Nephron progenitor cell (in vitro differentiated cells): Measurements from ENCODE around the gene RHOBTB1.

ENCODE experiments used
- DNase-seq: peaks from one replicate; pipeline ENCODE4 v3.0.0; 2021
- H3K27ac Mint-ChIP-seq: 2 replicates; pipeline ENCODE4 v1.8.0; 2021; ENCODE audit warnings: mild to moderate bottlenecking, moderate library complexity, mixed read lengths
- H3K27me3 Mint-ChIP-seq: 2 replicates; pipeline ENCODE4 v1.8.0; 2021; ENCODE audit warnings: mild to moderate bottlenecking, low read depth, mixed read lengths; ENCODE audit not compliant: poor library complexity
- H3K36me3 Mint-ChIP-seq: 2 replicates; pipeline ENCODE4 v1.8.0; 2021; ENCODE audit warnings: low read depth, mixed read lengths
- H3K4me1 Mint-ChIP-seq: 2 replicates; pipeline ENCODE4 v1.8.0; 2021; ENCODE audit warnings: mixed read lengths
- H3K4me3 Mint-ChIP-seq: 2 replicates; pipeline ENCODE4 v1.8.0; 2021; ENCODE audit warnings: mild to moderate bottlenecking, moderate library complexity, mixed read lengths
- H3K9me3 Mint-ChIP-seq: 2 replicates; pipeline ENCODE4 v1.8.0; 2021; ENCODE audit warnings: mild to moderate bottlenecking, moderate library complexity, mixed read lengths
- TF ChIP-seq, protein P1 (sequence below): fragments of 200-600 bp; sonication (generic); IDR thresholded peaks from 2 replicates; pipeline ENCODE4 v1.5.0; 2021; ENCODE audit warnings: antibody characterized with exemption

The RHOBTB1 gene

DNA sequence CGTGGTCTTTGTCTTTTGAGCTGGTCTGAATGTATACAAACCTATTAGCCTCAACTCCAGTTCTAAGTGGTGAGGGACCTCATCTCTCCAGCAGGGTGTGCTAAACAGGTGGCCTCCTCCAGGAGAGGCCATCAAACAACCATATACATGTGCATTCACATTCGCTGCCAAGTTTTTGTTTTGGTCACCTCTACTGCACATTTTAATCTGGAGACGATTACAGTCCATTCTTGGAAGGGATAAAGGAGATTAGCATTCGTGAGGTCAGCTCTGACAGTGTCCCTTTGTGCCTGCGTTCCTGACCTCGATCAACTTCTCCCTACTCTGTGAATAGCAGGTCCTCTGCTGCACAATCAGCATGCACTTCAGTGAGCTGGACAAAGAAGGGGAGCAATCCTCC lies 60.8 kb downstream of the RHOBTB1 start:
- Mint-ChIP-seq H3K27ac (no peak overlapping the region), H3K9me3 (no peaks in the 10 kb centered on the region), H3K27me3 (no peaks in the 10 kb centered on the region), H3K36me3 (peaks cover 69% of the 10 kb centered on the region), H3K4me1 (no peaks in the 10 kb centered on the region), H3K4me3 (no peak overlapping the region)
- no peak for DNase-seq
- TF ChIP-seq, protein P1, sequence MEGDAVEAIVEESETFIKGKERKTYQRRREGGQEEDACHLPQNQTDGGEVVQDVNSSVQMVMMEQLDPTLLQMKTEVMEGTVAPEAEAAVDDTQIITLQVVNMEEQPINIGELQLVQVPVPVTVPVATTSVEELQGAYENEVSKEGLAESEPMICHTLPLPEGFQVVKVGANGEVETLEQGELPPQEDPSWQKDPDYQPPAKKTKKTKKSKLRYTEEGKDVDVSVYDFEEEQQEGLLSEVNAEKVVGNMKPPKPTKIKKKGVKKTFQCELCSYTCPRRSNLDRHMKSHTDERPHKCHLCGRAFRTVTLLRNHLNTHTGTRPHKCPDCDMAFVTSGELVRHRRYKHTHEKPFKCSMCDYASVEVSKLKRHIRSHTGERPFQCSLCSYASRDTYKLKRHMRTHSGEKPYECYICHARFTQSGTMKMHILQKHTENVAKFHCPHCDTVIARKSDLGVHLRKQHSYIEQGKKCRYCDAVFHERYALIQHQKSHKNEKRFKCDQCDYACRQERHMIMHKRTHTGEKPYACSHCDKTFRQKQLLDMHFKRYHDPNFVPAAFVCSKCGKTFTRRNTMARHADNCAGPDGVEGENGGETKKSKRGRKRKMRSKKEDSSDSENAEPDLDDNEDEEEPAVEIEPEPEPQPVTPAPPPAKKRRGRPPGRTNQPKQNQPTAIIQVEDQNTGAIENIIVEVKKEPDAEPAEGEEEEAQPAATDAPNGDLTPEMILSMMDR: peak; percentile 19

DNA sequence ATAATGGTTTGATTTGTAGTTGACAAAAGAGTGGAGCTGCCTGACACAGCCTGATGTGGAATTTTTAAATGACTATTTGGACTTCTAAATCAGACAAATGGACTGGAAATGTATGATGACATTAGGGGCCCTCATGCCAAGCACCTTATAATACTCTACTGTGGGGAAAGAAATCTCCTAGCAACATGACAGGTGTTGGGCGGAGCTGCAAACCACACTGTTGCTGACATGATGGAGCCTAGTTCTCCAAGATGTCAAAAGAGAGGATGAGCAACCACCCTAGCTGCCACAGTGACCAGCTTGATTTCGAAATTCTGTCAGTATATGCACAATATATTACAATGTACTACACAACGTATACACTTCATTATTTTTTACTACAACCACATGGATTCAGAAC lies 65.8 kb downstream of the RHOBTB1 start:
- no peak for DNase-seq
- Mint-ChIP-seq H3K36me3 (peaks cover 52% of the 10 kb centered on the region), H3K27ac (no peak overlapping the region), H3K4me1 (no peaks in the 10 kb centered on the region), H3K4me3 (no peak overlapping the region), H3K27me3 (no peaks in the 10 kb centered on the region), H3K9me3 (no peaks in the 10 kb centered on the region)
- TF ChIP-seq, protein P1: no peak

DNA sequence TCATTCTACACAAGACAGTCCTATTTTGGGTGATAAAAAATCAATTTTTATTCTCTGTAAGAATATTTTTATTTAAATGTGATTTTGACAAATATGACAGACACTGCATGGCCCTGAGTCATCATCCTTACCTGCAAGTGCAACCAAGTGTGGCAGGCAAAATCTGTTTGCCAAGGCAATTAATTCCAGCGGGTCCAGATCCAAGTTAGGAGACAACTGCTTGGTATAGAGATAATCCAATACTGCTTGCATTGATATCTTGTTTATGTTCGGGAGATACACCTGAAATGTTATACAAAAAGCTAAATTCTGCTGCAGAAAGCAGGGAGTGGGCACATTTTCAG lies 66.2 kb downstream of the RHOBTB1 start:
- Mint-ChIP-seq H3K9me3 (no peaks in the 10 kb centered on the region), H3K36me3 (peaks cover 53% of the 10 kb centered on the region), H3K27me3 (no peaks in the 10 kb centered on the region), H3K4me3 (no peak overlapping the region), H3K27ac (no peak overlapping the region), H3K4me1 (no peaks in the 10 kb centered on the region)
- DNase-seq: no peak
- TF ChIP-seq, protein P1: no peak

DNA sequence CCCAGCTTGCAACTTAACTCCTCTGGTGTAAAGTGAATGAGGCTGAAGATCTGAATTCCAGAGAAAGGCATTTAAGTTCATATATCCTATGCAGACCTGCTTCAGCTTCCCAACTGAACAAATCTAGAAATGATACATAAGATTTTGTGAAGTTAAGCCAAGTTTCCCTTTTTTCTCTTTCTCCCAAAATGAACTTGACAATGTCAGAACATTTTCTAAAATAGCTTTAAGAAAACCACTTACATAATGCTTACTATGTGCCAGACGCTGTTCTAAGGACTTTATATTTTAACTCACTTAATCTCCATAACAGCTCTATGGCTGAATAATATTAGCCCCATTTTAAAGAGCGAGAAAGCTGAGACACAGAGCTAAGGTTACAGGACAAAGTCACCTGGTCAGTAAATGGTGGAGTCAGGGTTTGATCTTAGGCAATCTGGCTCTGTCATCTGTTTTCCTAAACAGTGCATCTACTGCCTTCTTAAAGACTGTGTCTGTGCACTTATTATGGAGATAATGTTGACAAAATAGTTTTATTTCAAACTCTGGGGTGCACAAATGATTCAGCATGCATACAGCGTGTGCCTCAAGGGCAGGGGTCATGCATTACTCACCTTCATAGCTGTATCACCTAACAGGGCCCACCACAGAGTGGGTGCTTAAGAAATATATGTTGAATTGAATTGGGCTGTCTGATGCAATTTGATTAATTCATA lies 66.8 kb downstream of the RHOBTB1 start:
- DNase-seq: no peak
- H3K27me3 Mint-ChIP-seq: no peaks in the 10 kb centered on the region
- no peak overlapping the region for H3K27ac Mint-ChIP-seq
- peaks cover under 1% of the 10 kb centered on the region for H3K4me1 Mint-ChIP-seq
- H3K36me3 Mint-ChIP-seq: peaks cover 57% of the 10 kb centered on the region
- H3K4me3 Mint-ChIP-seq: no peak overlapping the region
- TF ChIP-seq, protein P1: no peak
- no peaks in the 10 kb centered on the region for H3K9me3 Mint-ChIP-seq

DNA sequence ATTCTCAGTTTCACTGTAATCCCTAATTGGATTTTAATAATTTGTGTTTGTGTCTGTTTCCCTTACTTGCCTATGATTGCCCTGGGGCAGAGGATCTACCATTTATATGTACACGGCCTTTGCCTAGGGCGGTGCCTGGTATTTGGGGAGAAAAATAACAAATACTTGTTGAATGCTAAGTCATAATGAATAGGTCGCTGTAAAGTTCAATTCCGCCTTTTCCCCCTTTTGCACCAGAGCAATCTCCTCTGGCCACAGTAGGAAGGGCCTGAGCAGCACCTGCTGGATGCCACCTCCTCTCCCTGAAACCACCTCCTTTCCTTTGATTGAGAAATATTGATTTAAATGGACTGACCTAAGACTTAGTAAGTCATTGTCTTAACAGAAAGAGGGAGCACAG lies 70.2 kb downstream of the RHOBTB1 start:
- no peak overlapping the region for H3K4me3 Mint-ChIP-seq
- H3K27ac Mint-ChIP-seq: no peak overlapping the region
- H3K36me3 Mint-ChIP-seq: peaks cover 63% of the 10 kb centered on the region
- TF ChIP-seq, protein P1: no peak
- peaks cover 26% of the 10 kb centered on the region for H3K4me1 Mint-ChIP-seq
- DNase-seq: no peak
- no peaks in the 10 kb centered on the region for H3K9me3 Mint-ChIP-seq
- no peaks in the 10 kb centered on the region for H3K27me3 Mint-ChIP-seq

DNA sequence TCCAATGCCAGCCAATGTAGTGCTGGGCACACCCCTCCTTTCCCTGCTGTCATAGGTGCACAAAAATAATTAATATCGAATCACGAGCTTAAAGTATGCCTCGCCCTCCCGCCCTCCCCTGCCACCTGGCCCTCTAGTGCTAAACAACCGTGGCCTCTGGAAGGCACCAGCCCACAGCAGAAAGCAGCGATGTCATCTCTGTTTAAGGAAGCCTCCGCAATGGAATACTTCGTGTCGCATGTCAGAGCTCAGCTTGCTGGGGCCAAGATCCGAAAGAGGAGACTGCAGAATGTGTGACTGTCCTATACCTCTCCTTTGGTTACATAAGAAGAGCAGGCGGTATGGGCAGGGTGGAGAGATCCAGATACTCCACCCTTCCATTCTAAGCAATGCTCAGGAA lies 71.5 kb downstream of the RHOBTB1 start:
- no peak overlapping the region for H3K27ac Mint-ChIP-seq
- peaks cover 26% of the 10 kb centered on the region for H3K4me1 Mint-ChIP-seq
- TF ChIP-seq, protein P1: no peak
- DNase-seq: no peak
- H3K9me3 Mint-ChIP-seq: no peaks in the 10 kb centered on the region
- H3K4me3 Mint-ChIP-seq: no peak overlapping the region
- H3K27me3 Mint-ChIP-seq: no peaks in the 10 kb centered on the region
- peaks cover 63% of the 10 kb centered on the region for H3K36me3 Mint-ChIP-seq
